NCI-H2029 (cell line): ENCODE results near the gene PACSIN2.
"Not testable (repeated sequence)": the region's sequence is repeated elsewhere in the genome, so short reads cannot be mapped to it uniquely, and the experiment has no call there.

Source experiments
- DNase-seq: peaks from one replicate; lab custom pipeline; 2025; lab: John Stamatoyannopoulos, UW

The PACSIN2 gene

GRCh38 chr22:43011079-43011478 lies 3.9 kb downstream of the PACSIN2 start:
- no peak for DNase-seq

GRCh38 chr22:43009444-43009843 lies 5.5 kb downstream of the PACSIN2 start:
- no peak for DNase-seq

GRCh38 chr22:43008921-43009320 lies 6.0 kb downstream of the PACSIN2 start:
- no peak for DNase-seq

GRCh38 chr22:43008509-43008908 lies 6.4 kb downstream of the PACSIN2 start:
- DNase-seq: no peak

GRCh38 chr22:43007519-43008102 lies 7.3 kb downstream of the PACSIN2 start:
- DNase-seq: peak; percentile 49

- no peak for DNase-seq
Observed at GRCh38 chr22:43006753-43007152, 8.2 kb downstream of the PACSIN2 start.

- no peak for DNase-seq
Observed at GRCh38 chr22:43006016-43006505, 8.9 kb downstream of the PACSIN2 start.

GRCh38 chr22:43005106-43005505 lies 9.8 kb downstream of the PACSIN2 start:
- DNase-seq: peak; percentile 27

- DNase-seq: no peak
Observed at GRCh38 chr22:43004362-43005035, 10.4 kb downstream of the PACSIN2 start.

- no peak for DNase-seq
Observed at GRCh38 chr22:43002202-43002586, 12.8 kb downstream of the PACSIN2 start.

- no peak for DNase-seq
Observed at GRCh38 chr22:43001271-43002201, 13.4 kb downstream of the PACSIN2 start.

GRCh38 chr22:43000441-43001175 lies 14.3 kb downstream of the PACSIN2 start:
- DNase-seq: no peak

- no peak for DNase-seq
Observed at GRCh38 chr22:42997582-42998090, 17.3 kb downstream of the PACSIN2 start.

- no peak for DNase-seq
Observed at GRCh38 chr22:42996646-42997365, 18.1 kb downstream of the PACSIN2 start.

GRCh38 chr22:42995654-42996053 lies 19.3 kb downstream of the PACSIN2 start:
- DNase-seq: not testable (repeated sequence)

GRCh38 chr22:42994917-42995562 lies 19.9 kb downstream of the PACSIN2 start:
- peak; percentile 63 for DNase-seq

GRCh38 chr22:42994276-42994916 lies 20.6 kb downstream of the PACSIN2 start:
- DNase-seq: no peak

GRCh38 chr22:42993651-42994275 lies 21.2 kb downstream of the PACSIN2 start:
- no peak for DNase-seq

GRCh38 chr22:42992886-42993479 lies 22.0 kb downstream of the PACSIN2 start:
- DNase-seq: no peak
